HEK293 (cell line): ENCODE measurements around the gene DOCK4.

Source experiments
- CTCF ChIA-PET: fragments of 350-600 bp; formaldehyde crosslinking; extraction: SDS; loops from one replicate; lab custom pipeline; 2021; ENCODE audit warnings: antibody characterized with exemption; lab: Yijun Ruan, JAX
- POLR2A ChIA-PET: fragments of 300-600 bp; formaldehyde crosslinking; extraction: SDS; loops from one replicate; lab custom pipeline; 2020; ENCODE audit warnings: antibody characterized with exemption, inconsistent platforms; lab: Yijun Ruan, JAX
- H3K27ac ChIP-seq: fragments of 200-500 bp; sonication (Bioruptor generic); 2 replicates; pipeline ENCODE4 v1.5.1; 2014; ENCODE audit warnings: low read depth, low read length, control low read depth, inconsistent platforms; ENCODE audit errors: extremely low read depth
- H3K36me3 ChIP-seq, 2 experiments: fragments of 200-500 bp in 1 of 2; sonication (Bioruptor generic) in 1 of 2; 1 replicate in 1 of 2; 2 replicates in 1 of 2; pipeline ENCODE4 v1.5.1; 2014 to 2017; ENCODE audit warnings: inconsistent platforms in 2 of 2, low read length in 2 of 2; ENCODE audit not compliant: control insufficient read depth in 2 of 2, insufficient read depth in 1 of 2
- H3K4me1 ChIP-seq: fragments of 200-500 bp; sonication (Bioruptor generic); 2 replicates; pipeline ENCODE4 v1.5.1; 2014; ENCODE audit warnings: mild to moderate bottlenecking, low read length, inconsistent platforms; ENCODE audit not compliant: control insufficient read depth, insufficient read depth
- H3K4me3 ChIP-seq: 2 replicates; pipeline ENCODE4 v1.5.1; 2011; ENCODE audit warnings: low read depth, mild to moderate bottlenecking, control low read depth, low read length, moderate library complexity
- H3K9me3 ChIP-seq: fragments of 200-500 bp; sonication (Bioruptor generic); 2 replicates; pipeline ENCODE4 v1.5.1; 2014; ENCODE audit warnings: low read depth, low read length, inconsistent platforms; ENCODE audit not compliant: control insufficient read depth, insufficient read depth
- FEZF1 ChIP-seq: fragments of 450-650 bp; formaldehyde crosslinking; IDR thresholded peaks from 2 replicates; pipeline ENCODE4 v1.5.1; 2016; ENCODE audit warnings: missing biosample characterization, missing genetic modification characterization
- GLI2 ChIP-seq: fragments of 450-650 bp; formaldehyde crosslinking; IDR thresholded peaks from 2 replicates; pipeline ENCODE4; 2017; ENCODE audit warnings: missing biosample characterization, missing genetic modification characterization, low read depth, borderline replicate concordance
- IKZF3 ChIP-seq: fragments of 450-650 bp; IDR thresholded peaks from 2 replicates; pipeline ENCODE4 v1.5.0; 2018; ENCODE audit warnings: missing biosample characterization, mild to moderate bottlenecking, missing genetic modification characterization, moderate library complexity
- KLF10 ChIP-seq: fragments of 450-650 bp; IDR thresholded peaks from 2 replicates; pipeline ENCODE4 v1.5.1; 2018; ENCODE audit warnings: missing biosample characterization, mild to moderate bottlenecking, missing genetic modification characterization
- KLF16 ChIP-seq: fragments of 450-650 bp; formaldehyde crosslinking; IDR thresholded peaks from 2 replicates; pipeline ENCODE4 v1.5.1; 2017; ENCODE audit warnings: missing biosample characterization, missing genetic modification characterization
- KLF9 ChIP-seq: fragments of 450-650 bp; formaldehyde crosslinking; IDR thresholded peaks from 2 replicates; pipeline ENCODE4 v1.5.1; 2016; ENCODE audit warnings: missing biosample characterization, missing genetic modification characterization, low read depth
- PBX3 ChIP-seq: sonication (generic); formaldehyde crosslinking; IDR thresholded peaks from 2 replicates; pipeline ENCODE4 v1.8.1; 2022; ENCODE audit warnings: mild to moderate bottlenecking, moderate library complexity, missing genetic modification reagents
- SP3 ChIP-seq: fragments of 450-650 bp; formaldehyde crosslinking; IDR thresholded peaks from 2 replicates; pipeline ENCODE4 v1.5.1; 2016; ENCODE audit warnings: missing biosample characterization, missing genetic modification characterization
- ZBTB17 ChIP-seq: fragments of 450-650 bp; formaldehyde crosslinking; IDR thresholded peaks from 2 replicates; pipeline ENCODE4 v1.5.1; 2016; ENCODE audit warnings: missing biosample characterization, missing genetic modification characterization
- ZBTB20 ChIP-seq: fragments of 450-650 bp; formaldehyde crosslinking; IDR thresholded peaks from 2 replicates; pipeline ENCODE4 v1.5.1; 2016; ENCODE audit warnings: missing biosample characterization, missing genetic modification characterization
- ZBTB7A ChIP-seq: fragments of 450-650 bp; formaldehyde crosslinking; IDR thresholded peaks from 2 replicates; pipeline ENCODE4 v1.5.1; 2016; ENCODE audit warnings: low read depth, missing biosample characterization, missing genetic modification characterization
- ZNF121 ChIP-seq: fragments of 450-650 bp; formaldehyde crosslinking; IDR thresholded peaks from 2 replicates; pipeline ENCODE4 v1.5.1; 2016; ENCODE audit warnings: missing biosample characterization, missing genetic modification characterization
- ZNF223 ChIP-seq: fragments of 450-650 bp; formaldehyde crosslinking; IDR thresholded peaks from 2 replicates; pipeline ENCODE4 v1.5.1; 2016; ENCODE audit warnings: missing biosample characterization, missing genetic modification characterization
- ZNF302 ChIP-seq: fragments of 450-650 bp; formaldehyde crosslinking; IDR thresholded peaks from 2 replicates; pipeline ENCODE4 v1.5.1; 2016; ENCODE audit warnings: missing biosample characterization, missing genetic modification characterization, low read depth
- ZNF324 ChIP-seq: fragments of 450-650 bp; formaldehyde crosslinking; IDR thresholded peaks from 2 replicates; pipeline ENCODE4 v1.5.1; 2016; ENCODE audit warnings: missing biosample characterization, missing genetic modification characterization
- ZNF501 ChIP-seq: fragments of 450-650 bp; formaldehyde crosslinking; IDR thresholded peaks from 2 replicates; pipeline ENCODE4 v1.5.1; 2016; ENCODE audit warnings: missing biosample characterization, missing genetic modification characterization
- ZNF514 ChIP-seq: fragments of 450-650 bp; formaldehyde crosslinking; IDR thresholded peaks from 2 replicates; pipeline ENCODE4 v1.5.1; 2016; ENCODE audit warnings: missing biosample characterization, missing genetic modification characterization
- ZNF530 ChIP-seq: fragments of 450-650 bp; formaldehyde crosslinking; IDR thresholded peaks from 2 replicates; pipeline ENCODE4 v1.5.1; 2016; ENCODE audit warnings: low read depth, missing biosample characterization, missing genetic modification characterization
- ZNF596 ChIP-seq: fragments of 450-650 bp; IDR thresholded peaks from 2 replicates; pipeline ENCODE4 v1.5.0; 2018; ENCODE audit warnings: missing biosample characterization, mild to moderate bottlenecking, missing genetic modification characterization, moderate library complexity
- ZNF623 ChIP-seq: fragments of 450-650 bp; formaldehyde crosslinking; IDR thresholded peaks from 2 replicates; pipeline ENCODE4 v1.5.1; 2016; ENCODE audit warnings: missing biosample characterization, missing genetic modification characterization
- ZNF660 ChIP-seq: fragments of 450-650 bp; IDR thresholded peaks from 2 replicates; pipeline ENCODE4 v1.5.1; 2018; ENCODE audit warnings: missing biosample characterization, mild to moderate bottlenecking, missing genetic modification characterization
- ZNF830 ChIP-seq: fragments of 450-650 bp; IDR thresholded peaks from 2 replicates; pipeline ENCODE4 v1.5.0; 2018; ENCODE audit warnings: missing biosample characterization, missing genetic modification characterization, low read depth, mild to moderate bottlenecking, moderate library complexity
- ZNF843 ChIP-seq: fragments of 450-650 bp; formaldehyde crosslinking; IDR thresholded peaks from 2 replicates; pipeline ENCODE4 v1.5.1; 2016; ENCODE audit warnings: missing biosample characterization, missing genetic modification characterization
- ZSCAN30 ChIP-seq: fragments of 450-650 bp; IDR thresholded peaks from 2 replicates; pipeline ENCODE4 v1.5.1; 2018; ENCODE audit warnings: missing biosample characterization, mild to moderate bottlenecking, missing genetic modification characterization, moderate library complexity
- ZSCAN4 ChIP-seq: fragments of 450-650 bp; formaldehyde crosslinking; IDR thresholded peaks from 2 replicates; pipeline ENCODE4 v1.5.1; 2017; ENCODE audit warnings: missing biosample characterization, missing genetic modification characterization
- ZXDB ChIP-seq: fragments of 450-650 bp; formaldehyde crosslinking; IDR thresholded peaks from 2 replicates; pipeline ENCODE4 v1.5.1; 2016; ENCODE audit warnings: missing biosample characterization, missing genetic modification characterization
- TF ChIP-seq, protein P1 (sequence below): fragments of 450-650 bp; formaldehyde crosslinking; conservative IDR thresholded peaks from 2 replicates; pipeline ENCODE4 v1.5.1; 2016; ENCODE audit warnings: low read depth, missing biosample characterization, missing genetic modification characterization
- TF ChIP-seq, protein P2 (sequence below): fragments of 450-650 bp; formaldehyde crosslinking; IDR thresholded peaks from 2 replicates; pipeline ENCODE4 v1.5.1; 2017; ENCODE audit warnings: missing biosample characterization, missing genetic modification characterization
- TF ChIP-seq, protein P3 (sequence below): fragments of 450-650 bp; formaldehyde crosslinking; IDR thresholded peaks from 2 replicates; pipeline ENCODE4 v1.5.1; 2016; ENCODE audit warnings: missing biosample characterization, missing genetic modification characterization

DOCK4 gene

GRCh38 chr7:112137141-112138101 is 68.8 kb downstream of the DOCK4 start:
- CTCF ChIA-PET, result no interaction called here
- Histone ChIP-seq H3K36me3 (no peaks in the 10 kb centered on the region), H3K4me3 (no peak overlapping the region), H3K9me3 (no peaks in the 10 kb centered on the region), H3K27ac (0 out of 2 replicates have a peak overlapping the region, but pooled peaks have one; percentile 34), H3K4me1 (peaks cover 36% of the 10 kb centered on the region)
- POLR2A ChIA-PET, result no interaction called here
- no peak for TF ChIP-seq KLF9 (tag by site-specific recombination)
- TF ChIP-seq, protein P1, sequence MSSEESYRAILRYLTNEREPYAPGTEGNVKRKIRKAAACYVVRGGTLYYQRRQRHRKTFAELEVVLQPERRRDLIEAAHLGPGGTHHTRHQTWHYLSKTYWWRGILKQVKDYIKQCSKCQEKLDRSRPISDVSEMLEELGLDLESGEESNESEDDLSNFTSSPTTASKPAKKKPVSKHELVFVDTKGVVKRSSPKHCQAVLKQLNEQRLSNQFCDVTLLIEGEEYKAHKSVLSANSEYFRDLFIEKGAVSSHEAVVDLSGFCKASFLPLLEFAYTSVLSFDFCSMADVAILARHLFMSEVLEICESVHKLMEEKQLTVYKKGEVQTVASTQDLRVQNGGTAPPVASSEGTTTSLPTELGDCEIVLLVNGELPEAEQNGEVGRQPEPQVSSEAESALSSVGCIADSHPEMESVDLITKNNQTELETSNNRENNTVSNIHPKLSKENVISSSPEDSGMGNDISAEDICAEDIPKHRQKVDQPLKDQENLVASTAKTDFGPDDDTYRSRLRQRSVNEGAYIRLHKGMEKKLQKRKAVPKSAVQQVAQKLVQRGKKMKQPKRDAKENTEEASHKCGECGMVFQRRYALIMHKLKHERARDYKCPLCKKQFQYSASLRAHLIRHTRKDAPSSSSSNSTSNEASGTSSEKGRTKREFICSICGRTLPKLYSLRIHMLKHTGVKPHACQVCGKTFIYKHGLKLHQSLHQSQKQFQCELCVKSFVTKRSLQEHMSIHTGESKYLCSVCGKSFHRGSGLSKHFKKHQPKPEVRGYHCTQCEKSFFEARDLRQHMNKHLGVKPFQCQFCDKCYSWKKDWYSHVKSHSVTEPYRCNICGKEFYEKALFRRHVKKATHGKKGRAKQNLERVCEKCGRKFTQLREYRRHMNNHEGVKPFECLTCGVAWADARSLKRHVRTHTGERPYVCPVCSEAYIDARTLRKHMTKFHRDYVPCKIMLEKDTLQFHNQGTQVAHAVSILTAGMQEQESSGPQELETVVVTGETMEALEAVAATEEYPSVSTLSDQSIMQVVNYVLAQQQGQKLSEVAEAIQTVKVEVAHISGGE (tag by site-specific recombination), result no peak
- TF ChIP-seq ZNF623 (tag by site-specific recombination), result no peak
- no peak for TF ChIP-seq ZNF530 (tag by site-specific recombination)
- TF ChIP-seq ZNF830 (tag by site-specific recombination), result peak; percentile 26; the same call in 1 of the 2 replicates
- TF ChIP-seq ZNF324, result no peak
- TF ChIP-seq, protein P2, sequence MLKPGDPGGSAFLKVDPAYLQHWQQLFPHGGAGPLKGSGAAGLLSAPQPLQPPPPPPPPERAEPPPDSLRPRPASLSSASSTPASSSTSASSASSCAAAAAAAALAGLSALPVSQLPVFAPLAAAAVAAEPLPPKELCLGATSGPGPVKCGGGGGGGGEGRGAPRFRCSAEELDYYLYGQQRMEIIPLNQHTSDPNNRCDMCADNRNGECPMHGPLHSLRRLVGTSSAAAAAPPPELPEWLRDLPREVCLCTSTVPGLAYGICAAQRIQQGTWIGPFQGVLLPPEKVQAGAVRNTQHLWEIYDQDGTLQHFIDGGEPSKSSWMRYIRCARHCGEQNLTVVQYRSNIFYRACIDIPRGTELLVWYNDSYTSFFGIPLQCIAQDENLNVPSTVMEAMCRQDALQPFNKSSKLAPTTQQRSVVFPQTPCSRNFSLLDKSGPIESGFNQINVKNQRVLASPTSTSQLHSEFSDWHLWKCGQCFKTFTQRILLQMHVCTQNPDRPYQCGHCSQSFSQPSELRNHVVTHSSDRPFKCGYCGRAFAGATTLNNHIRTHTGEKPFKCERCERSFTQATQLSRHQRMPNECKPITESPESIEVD, result peak; percentile 89
- no peak for TF ChIP-seq KLF10 (tag by site-specific recombination)
- TF ChIP-seq ZNF501 (tag by site-specific recombination), result peak; percentile 34; the same call in 1 of the 2 replicates
- TF ChIP-seq KLF16, result 0 out of 2 replicates have a peak, but pooled peaks have one; percentile 39
- peak; percentile 14; the same call in 1 of the 2 replicates for TF ChIP-seq IKZF3 (tag by site-specific recombination)
- 0 out of 2 replicates have a peak, but pooled peaks have one; percentile 19 for TF ChIP-seq ZBTB17
- TF ChIP-seq ZNF596 (tag by site-specific recombination), result peak; percentile 58; the same call in 1 of the 2 replicates
- no peak for TF ChIP-seq ZNF223 (tag by site-specific recombination)
- TF ChIP-seq, protein P3, sequence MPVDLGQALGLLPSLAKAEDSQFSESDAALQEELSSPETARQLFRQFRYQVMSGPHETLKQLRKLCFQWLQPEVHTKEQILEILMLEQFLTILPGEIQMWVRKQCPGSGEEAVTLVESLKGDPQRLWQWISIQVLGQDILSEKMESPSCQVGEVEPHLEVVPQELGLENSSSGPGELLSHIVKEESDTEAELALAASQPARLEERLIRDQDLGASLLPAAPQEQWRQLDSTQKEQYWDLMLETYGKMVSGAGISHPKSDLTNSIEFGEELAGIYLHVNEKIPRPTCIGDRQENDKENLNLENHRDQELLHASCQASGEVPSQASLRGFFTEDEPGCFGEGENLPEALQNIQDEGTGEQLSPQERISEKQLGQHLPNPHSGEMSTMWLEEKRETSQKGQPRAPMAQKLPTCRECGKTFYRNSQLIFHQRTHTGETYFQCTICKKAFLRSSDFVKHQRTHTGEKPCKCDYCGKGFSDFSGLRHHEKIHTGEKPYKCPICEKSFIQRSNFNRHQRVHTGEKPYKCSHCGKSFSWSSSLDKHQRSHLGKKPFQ, result peak; percentile 57
- TF ChIP-seq ZNF302 (tag by site-specific recombination), result no peak
- no peak for TF ChIP-seq SP3 (tag by site-specific recombination)
- no peak for TF ChIP-seq ZNF660 (tag by site-specific recombination)
- TF ChIP-seq ZNF121 (tag by site-specific recombination), result 0 out of 2 replicates have a peak, but pooled peaks have one; percentile 13
- peak; percentile 55 for TF ChIP-seq ZXDB (tag by site-specific recombination)
- TF ChIP-seq ZSCAN30 (tag by site-specific recombination), result peak; percentile 48; the same call in 1 of the 2 replicates
- TF ChIP-seq PBX3 (CRISPR knock-in tag), result no peak
- no peak for TF ChIP-seq ZBTB20 (tag by site-specific recombination)
- peak; percentile 60 for TF ChIP-seq FEZF1 (tag by site-specific recombination)
- 0 out of 2 replicates have a peak, but pooled peaks have one; percentile 56 for TF ChIP-seq GLI2 (tag by site-specific recombination)
- TF ChIP-seq ZNF843, result peak; percentile 78
- TF ChIP-seq ZNF514, result no peak
- TF ChIP-seq ZBTB7A (tag by site-specific recombination), result no peak
- peak; percentile 7; the same call in 1 of the 2 replicates for TF ChIP-seq ZSCAN4 (tag by site-specific recombination)
